Memory B cell (primary cell): Measurements from ENCODE around the gene HBA1.
A peak's percentile ranks its signal among the peaks of the same experiment; 100 is the strongest.
"Not testable (repeated sequence)": the region's sequence is repeated elsewhere in the genome, so short reads cannot be mapped to it uniquely, and the experiment has no call there.

Source experiments
- ATAC-seq: fragments of 150-1000 bp; cut with Tn5 transposase; 2 replicates; pipeline ENCODE4 v1.10.0; 2021; ENCODE audit warnings: low read depth, mild to moderate bottlenecking, moderate library complexity
- DNase-seq, 2 donors: peaks; one replicate each; pipeline ENCODE4 v3.0.0; 2022; ENCODE audit warnings: low spot score in 2 of 2
- H3K27ac Mint-ChIP-seq: one replicate; pipeline ENCODE4 v1.8.0; 2022; ENCODE audit warnings: mild to moderate bottlenecking, moderate library complexity, mixed read lengths
- H3K27me3 Mint-ChIP-seq: one replicate; pipeline ENCODE4 v1.8.0; 2022; ENCODE audit warnings: mixed read lengths
- H3K36me3 Mint-ChIP-seq: one replicate; pipeline ENCODE4 v1.8.0; 2022; ENCODE audit warnings: mild to moderate bottlenecking, mixed read lengths
- H3K4me1 Mint-ChIP-seq: one replicate; pipeline ENCODE4 v1.8.0; 2022; ENCODE audit warnings: mixed read lengths
- H3K4me3 Mint-ChIP-seq: one replicate; pipeline ENCODE4 v1.8.0; 2022; ENCODE audit warnings: mild to moderate bottlenecking, moderate library complexity, mixed read lengths
- H3K9me3 Mint-ChIP-seq: one replicate; pipeline ENCODE4 v1.8.0; 2022; ENCODE audit warnings: mixed read lengths

The HBA1 gene

DNA sequence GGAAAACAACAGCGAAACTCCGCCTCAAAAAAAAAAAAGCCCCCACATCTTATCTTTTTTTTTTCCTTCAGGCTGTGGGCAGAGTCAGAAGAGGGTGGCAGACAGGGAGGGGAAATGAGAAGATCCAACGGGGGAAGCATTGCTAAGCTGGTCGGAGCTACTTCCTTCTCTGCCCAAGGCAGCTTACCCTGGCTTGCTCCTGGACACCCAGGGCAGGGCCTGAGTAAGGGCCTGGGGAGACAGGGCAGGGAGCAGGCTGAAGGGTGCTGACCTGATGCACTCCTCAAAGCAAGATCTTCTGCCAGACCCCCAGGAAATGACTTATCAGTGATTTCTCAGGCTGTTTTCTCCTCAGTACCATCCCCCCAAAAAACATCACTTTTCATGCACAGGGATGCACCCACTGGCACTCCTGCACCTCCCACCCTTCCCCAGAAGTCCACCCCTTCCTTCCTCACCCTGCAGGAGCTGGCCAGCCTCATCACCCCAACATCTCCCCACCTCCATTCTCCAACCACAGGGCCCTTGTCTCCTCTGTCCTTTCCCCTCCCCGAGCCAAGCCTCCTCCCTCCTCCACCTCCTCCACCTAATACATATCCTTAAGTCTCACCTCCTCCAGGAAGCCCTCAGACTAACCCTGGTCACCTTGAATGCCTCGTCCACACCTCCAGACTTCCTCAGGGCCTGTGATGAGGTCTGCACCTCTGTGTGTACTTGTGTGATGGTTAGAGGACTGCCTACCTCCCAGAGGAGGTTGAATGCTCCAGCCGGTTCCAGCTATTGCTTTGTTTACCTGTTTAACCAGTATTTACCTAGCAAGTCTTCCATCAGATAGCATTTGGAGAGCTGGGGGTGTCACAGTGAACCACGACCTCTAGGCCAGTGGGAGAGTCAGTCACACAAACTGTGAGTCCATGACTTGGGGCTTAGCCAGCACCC is 1.2 kb upstream of the HBA1 start:
- no peaks in the 10 kb centered on the region for H3K9me3 Mint-ChIP-seq
- ATAC-seq = no peak
- no peak overlapping the region for H3K27ac Mint-ChIP-seq
- H3K27me3 Mint-ChIP-seq = peaks cover 35% of the 10 kb centered on the region
- H3K36me3 Mint-ChIP-seq = peaks cover 1% of the 10 kb centered on the region
- peaks cover 11% of the 10 kb centered on the region for H3K4me1 Mint-ChIP-seq
- peak overlapping the region; percentile 24 for H3K4me3 Mint-ChIP-seq
- DNase-seq = no peak

- ATAC-seq = peak; percentile 11
Observed at GRCh38 chr16:176006-176405, 474 bp upstream of the HBA1 start.

DNA sequence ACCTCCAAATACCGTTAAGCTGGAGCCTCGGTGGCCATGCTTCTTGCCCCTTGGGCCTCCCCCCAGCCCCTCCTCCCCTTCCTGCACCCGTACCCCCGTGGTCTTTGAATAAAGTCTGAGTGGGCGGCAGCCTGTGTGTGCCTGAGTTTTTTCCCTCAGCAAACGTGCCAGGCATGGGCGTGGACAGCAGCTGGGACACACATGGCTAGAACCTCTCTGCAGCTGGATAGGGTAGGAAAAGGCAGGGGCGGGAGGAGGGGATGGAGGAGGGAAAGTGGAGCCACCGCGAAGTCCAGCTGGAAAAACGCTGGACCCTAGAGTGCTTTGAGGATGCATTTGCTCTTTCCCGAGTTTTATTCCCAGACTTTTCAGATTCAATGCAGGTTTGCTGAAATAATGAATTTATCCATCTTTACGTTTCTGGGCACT is 928 bp downstream of the HBA1 start:
- no peak for ATAC-seq
- peaks cover 27% of the 10 kb centered on the region for H3K27me3 Mint-ChIP-seq
- peak overlapping the region; percentile 62 for H3K4me3 Mint-ChIP-seq

More at GRCh38 chr16:176006-176405, 474 bp upstream of the HBA1 start:
- not testable (repeated sequence) for H3K27ac Mint-ChIP-seq, H3K36me3 Mint-ChIP-seq, DNase-seq, H3K4me3 Mint-ChIP-seq, H3K9me3 Mint-ChIP-seq
- Mint-ChIP-seq H3K4me1 (peaks cover 11% of the 10 kb centered on the region), H3K27me3 (peaks cover 31% of the 10 kb centered on the region)

GRCh38 chr16:177981-178667 is 1.6 kb downstream of the HBA1 start:
- Mint-ChIP-seq H3K4me1 (peaks cover 11% of the 10 kb centered on the region), H3K36me3 (no peaks in the 10 kb centered on the region), H3K27ac (no peak overlapping the region), H3K9me3 (no peaks in the 10 kb centered on the region), H3K4me3 (peak overlapping the region; percentile 34), H3K27me3 (peaks cover 27% of the 10 kb centered on the region)
- no peak for DNase-seq
- ATAC-seq = no peak

More for the DNA sequence above, 928 bp downstream of the HBA1 start:
- no peak for DNase-seq
- no peaks in the 10 kb centered on the region for H3K36me3 Mint-ChIP-seq
- no peak overlapping the region for H3K27ac Mint-ChIP-seq
- H3K9me3 Mint-ChIP-seq = no peaks in the 10 kb centered on the region
- peaks cover 11% of the 10 kb centered on the region for H3K4me1 Mint-ChIP-seq

GRCh38 chr16:178668-179015 is 2.2 kb downstream of the HBA1 start:
- Mint-ChIP-seq H3K4me1 (peaks cover 8% of the 10 kb centered on the region), H3K4me3 (no peak overlapping the region)
- ATAC-seq = no peak

DNA sequence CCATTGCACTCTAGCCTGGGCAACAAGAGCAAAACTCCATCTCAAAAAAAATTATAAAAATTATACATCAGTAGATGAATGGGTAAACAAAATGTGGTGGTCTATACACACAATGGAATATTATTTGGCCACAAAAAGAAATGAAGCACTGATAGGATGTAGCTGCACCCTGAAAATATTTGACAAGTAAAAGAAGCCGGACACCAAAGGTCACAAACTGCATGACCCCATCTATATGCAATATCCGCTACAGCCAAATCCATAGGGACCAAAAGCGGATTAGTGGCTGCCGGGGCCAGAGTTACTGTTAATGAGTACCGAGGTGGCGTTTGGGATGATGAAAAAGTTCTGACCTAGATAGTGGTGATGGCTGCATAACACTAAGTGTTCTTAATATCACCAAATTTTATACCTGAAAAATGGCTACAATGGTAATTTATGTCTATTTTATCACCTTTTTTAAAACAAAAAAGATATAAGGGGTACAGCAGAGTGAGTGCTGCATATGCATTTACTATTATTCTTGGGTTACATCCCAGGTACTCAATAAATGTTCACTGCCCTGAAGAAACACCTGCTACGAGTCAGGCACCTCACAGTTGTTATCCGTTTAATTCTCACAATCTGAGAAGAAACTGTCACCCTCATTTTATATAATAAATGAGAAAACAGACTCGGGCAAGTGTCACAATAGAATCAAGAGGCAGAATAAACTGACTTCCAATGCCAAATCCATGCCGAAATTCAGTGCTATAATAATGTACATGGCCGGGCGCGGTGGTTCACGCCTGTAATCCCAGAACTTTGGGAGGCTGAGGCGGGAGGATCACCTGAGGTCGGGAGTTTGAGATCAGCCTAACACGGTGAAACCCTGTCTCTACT is 3.0 kb downstream of the HBA1 start:
- peaks cover 7% of the 10 kb centered on the region for H3K4me1 Mint-ChIP-seq
- H3K27ac Mint-ChIP-seq = no peak overlapping the region
- DNase-seq (no peak), ATAC-seq (no peak)
- peaks cover 20% of the 10 kb centered on the region for H3K27me3 Mint-ChIP-seq
- H3K9me3 Mint-ChIP-seq = no peaks in the 10 kb centered on the region
- no peaks in the 10 kb centered on the region for H3K36me3 Mint-ChIP-seq
- H3K4me3 Mint-ChIP-seq = peak overlapping the region; percentile 32

More at GRCh38 chr16:178668-179015, 2.2 kb downstream of the HBA1 start:
- no peak for DNase-seq
- no peaks in the 10 kb centered on the region for H3K36me3 Mint-ChIP-seq
- H3K9me3 Mint-ChIP-seq = no peaks in the 10 kb centered on the region
- H3K27ac Mint-ChIP-seq = no peak overlapping the region
- peaks cover 24% of the 10 kb centered on the region for H3K27me3 Mint-ChIP-seq

GRCh38 chr16:180101-180675 is 3.7 kb downstream of the HBA1 start, which contains the start of gene HBQ1:
TSS of gene HBQ1 (plus strand) at chr16:180459. CDS start at chr16:180487, 28 bp downstream.
- Mint-ChIP-seq H3K27me3 (peaks cover 14% of the 10 kb centered on the region), H3K4me3 (peak within 1 kb of the TSS; percentile 37), H3K27ac (no peak within 1 kb of the TSS), H3K36me3 (no peaks in the 10 kb centered on the region), H3K4me1 (peaks cover 4% of the 10 kb centered on the region), H3K9me3 (no peaks in the 10 kb centered on the region)
- no peak for ATAC-seq
- DNase-seq = no peak

DNA sequence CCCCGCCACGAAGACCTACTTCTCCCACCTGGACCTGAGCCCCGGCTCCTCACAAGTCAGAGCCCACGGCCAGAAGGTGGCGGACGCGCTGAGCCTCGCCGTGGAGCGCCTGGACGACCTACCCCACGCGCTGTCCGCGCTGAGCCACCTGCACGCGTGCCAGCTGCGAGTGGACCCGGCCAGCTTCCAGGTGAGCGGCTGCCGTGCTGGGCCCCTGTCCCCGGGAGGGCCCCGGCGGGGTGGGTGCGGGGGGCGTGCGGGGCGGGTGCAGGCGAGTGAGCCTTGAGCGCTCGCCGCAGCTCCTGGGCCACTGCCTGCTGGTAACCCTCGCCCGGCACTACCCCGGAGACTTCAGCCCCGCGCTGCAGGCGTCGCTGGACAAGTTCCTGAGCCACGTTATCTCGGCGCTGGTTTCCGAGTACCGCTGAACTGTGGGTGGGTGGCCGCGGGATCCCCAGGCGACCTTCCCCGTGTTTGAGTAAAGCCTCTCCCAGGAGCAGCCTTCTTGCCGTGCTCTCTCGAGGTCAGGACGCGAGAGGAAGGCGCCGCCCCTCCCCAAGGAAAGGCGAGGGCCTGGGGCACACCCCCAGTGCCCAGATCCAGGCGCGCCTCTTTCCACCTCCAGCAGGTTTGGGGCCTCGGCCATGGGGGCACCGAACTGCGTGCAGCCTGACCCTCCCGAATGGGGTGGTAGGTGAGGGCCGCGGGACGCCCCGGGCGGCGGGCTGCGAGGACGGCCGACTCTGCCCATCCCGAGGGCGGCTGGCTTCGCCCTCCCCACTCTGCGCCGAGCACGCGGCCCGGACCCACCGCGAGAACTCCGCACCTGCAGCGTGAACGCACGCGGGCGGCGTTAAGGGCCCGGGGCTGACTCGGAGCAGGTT is 4.4 kb downstream of the HBA1 start:
- H3K4me1 Mint-ChIP-seq = no peaks in the 10 kb centered on the region
- H3K27ac Mint-ChIP-seq = no peak overlapping the region
- H3K4me3 Mint-ChIP-seq = peak overlapping the region; percentile 37
- peaks cover 9% of the 10 kb centered on the region for H3K27me3 Mint-ChIP-seq
- DNase-seq (peak in 1 of 2 donors; percentile 41), ATAC-seq (peak; percentile 87)
- peaks cover 3% of the 10 kb centered on the region for H3K36me3 Mint-ChIP-seq
- H3K9me3 Mint-ChIP-seq = no peaks in the 10 kb centered on the region

GRCh38 chr16:181565-182021 is 5.1 kb downstream of the HBA1 start:
- Mint-ChIP-seq H3K4me1 (no peaks in the 10 kb centered on the region), H3K36me3 (peaks cover 3% of the 10 kb centered on the region), H3K27ac (no peak overlapping the region), H3K27me3 (peaks cover 9% of the 10 kb centered on the region), H3K4me3 (no peak overlapping the region), H3K9me3 (no peaks in the 10 kb centered on the region)
- no peak for ATAC-seq
- DNase-seq = peak; percentile 90 to 96

DNA sequence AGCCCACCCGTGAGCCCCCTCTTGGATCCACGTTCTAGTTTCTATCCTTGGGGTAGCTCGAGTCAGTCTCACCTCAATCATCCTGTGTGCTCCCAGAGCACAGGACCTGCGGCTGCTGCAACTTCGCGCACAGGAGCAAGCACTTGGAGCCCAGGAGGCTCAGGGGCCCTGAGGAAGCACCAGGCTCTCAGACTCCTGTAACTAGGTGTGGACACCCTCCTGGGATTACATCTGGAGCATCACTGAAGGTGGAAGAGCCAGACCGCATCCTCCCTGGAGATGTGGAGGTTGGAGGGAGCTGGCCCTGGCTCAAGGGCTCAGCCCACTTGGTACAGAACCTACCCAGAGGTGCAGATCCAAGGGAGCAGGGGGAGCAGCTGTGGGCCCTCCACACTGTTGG is 6.5 kb downstream of the HBA1 start:
- H3K4me1 Mint-ChIP-seq = no peaks in the 10 kb centered on the region
- H3K27me3 Mint-ChIP-seq = peaks cover 5% of the 10 kb centered on the region
- ATAC-seq = no peak
- DNase-seq = no peak
- H3K9me3 Mint-ChIP-seq = no peaks in the 10 kb centered on the region
- H3K27ac Mint-ChIP-seq = no peak overlapping the region
- peaks cover 7% of the 10 kb centered on the region for H3K36me3 Mint-ChIP-seq
- H3K4me3 Mint-ChIP-seq = no peak overlapping the region

DNA sequence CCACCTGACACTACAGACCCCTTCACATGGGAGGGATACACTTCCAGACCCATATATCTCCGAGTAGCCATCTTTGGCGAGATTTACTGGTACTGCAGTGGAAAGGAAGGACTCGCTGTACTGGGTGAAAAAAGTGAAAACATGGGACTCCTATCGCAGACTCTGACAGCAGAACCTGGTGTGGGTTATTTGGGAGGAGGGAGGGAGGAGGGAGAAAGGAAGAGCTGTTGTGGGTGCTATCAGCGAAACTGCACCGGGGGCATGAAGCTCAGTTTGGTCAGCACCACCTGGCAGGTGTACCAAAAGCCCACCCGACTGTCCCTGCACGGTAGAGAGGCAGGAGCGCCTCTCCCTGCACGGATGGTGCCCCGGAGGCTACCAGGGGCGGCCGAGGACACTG is 8.7 kb downstream of the HBA1 start:
- ATAC-seq = no peak
- Mint-ChIP-seq H3K4me1 (no peaks in the 10 kb centered on the region), H3K36me3 (peaks cover 18% of the 10 kb centered on the region), H3K27me3 (no peaks in the 10 kb centered on the region), H3K9me3 (no peaks in the 10 kb centered on the region), H3K4me3 (no peak overlapping the region), H3K27ac (no peak overlapping the region)
- DNase-seq = no peak

DNA sequence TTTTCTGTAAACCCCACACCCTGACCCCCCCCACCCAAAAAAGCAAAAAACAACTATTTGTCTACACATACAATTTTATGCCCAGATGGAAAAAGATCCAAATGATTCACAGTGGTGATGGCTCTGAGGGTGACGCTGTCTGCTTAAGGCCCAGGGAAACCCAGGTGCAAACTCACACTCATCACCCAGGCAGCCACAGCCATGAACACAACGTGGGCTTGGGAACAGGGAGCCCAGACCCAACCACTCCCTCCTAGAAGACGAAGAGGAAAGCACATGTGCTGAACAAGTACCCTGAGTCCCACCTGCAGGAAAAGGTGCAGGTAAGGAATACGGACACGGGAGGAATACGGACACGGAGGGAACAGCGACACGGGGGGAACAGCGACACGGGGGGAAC is 9.2 kb downstream of the HBA1 start:
- ATAC-seq = no peak
- peaks cover 18% of the 10 kb centered on the region for H3K36me3 Mint-ChIP-seq
- H3K9me3 Mint-ChIP-seq = no peaks in the 10 kb centered on the region

More for the DNA sequence above, 9.2 kb downstream of the HBA1 start:
- Mint-ChIP-seq H3K4me1 (no peaks in the 10 kb centered on the region), H3K27me3 (no peaks in the 10 kb centered on the region), H3K27ac (no peak overlapping the region), H3K4me3 (no peak overlapping the region)
- DNase-seq = no peak
